ENCODE measurements around the gene TIMP1.

- TF ChIP-seq POLR2A (IDR thresholded peaks at IDR 0.05) (no peak), CTCF (IDR thresholded peaks at IDR 0.05) (no peak)
These were observed 23.8 kb upstream of the TIMP1 start for GRCh38 chrX:47558436-47558835.
